ENCODE measurements around the gene PRKCG.

PRKCG gene

GRCh38 chr19:53892301-53892980, 10.4 kb downstream of the PRKCG start:
- DNase-seq (ENCODE audit: low read depth, low spot score): no peak
- H3K4me3 ChIP-seq (ENCODE audit: low read length): no peak overlapping the region

GRCh38 chr19:53892981-53893325, 11.0 kb downstream of the PRKCG start:
- no peak overlapping the region for H3K4me3 ChIP-seq (ENCODE audit: low read length)
- DNase-seq (ENCODE audit: low read depth, low spot score): no peak

- H3K4me3 ChIP-seq (ENCODE audit: low read length): no peak overlapping the region
- no peak for DNase-seq (ENCODE audit: low read depth, low spot score)
Measured at GRCh38 chr19:53894707-53895106, 12.7 kb downstream of the PRKCG start.

- H3K4me3 ChIP-seq (ENCODE audit: low read length): no peak overlapping the region
- no peak for DNase-seq (ENCODE audit: low read depth, low spot score)
Measured at GRCh38 chr19:53896682-53897081, 14.7 kb downstream of the PRKCG start.

- no peak overlapping the region for H3K4me3 ChIP-seq (ENCODE audit: low read length)
Measured at GRCh38 chr19:53897459-53897858, 15.5 kb downstream of the PRKCG start.

GRCh38 chr19:53898166-53898565, 16.2 kb downstream of the PRKCG start:
- DNase-seq (ENCODE audit: low read depth, low spot score): no peak
- no peak overlapping the region for H3K4me3 ChIP-seq (ENCODE audit: low read length)

More at GRCh38 chr19:53897459-53897858, 15.5 kb downstream of the PRKCG start:
- DNase-seq (ENCODE audit: low read depth, low spot score): no peak

- no peak overlapping the region for H3K4me3 ChIP-seq (ENCODE audit: low read length)
- no peak for DNase-seq (ENCODE audit: low read depth, low spot score)
Measured at GRCh38 chr19:53898636-53899341, 16.8 kb downstream of the PRKCG start.

GRCh38 chr19:53900191-53900860, 18.3 kb downstream of the PRKCG start:
- DNase-seq (ENCODE audit: low read depth, low spot score): no peak
- no peak overlapping the region for H3K4me3 ChIP-seq (ENCODE audit: low read length)

- peak; percentile 60 for DNase-seq (ENCODE audit: low read depth, low spot score)
- H3K4me3 ChIP-seq (ENCODE audit: low read length): no peak overlapping the region
Measured at GRCh38 chr19:53903055-53903680, 21.2 kb downstream of the PRKCG start.

- H3K4me3 ChIP-seq (ENCODE audit: low read length): no peak overlapping the region
- DNase-seq (ENCODE audit: low read depth, low spot score): no peak
Measured at GRCh38 chr19:53904909-53905308, 22.9 kb downstream of the PRKCG start.

GRCh38 chr19:53905787-53906186, 23.8 kb downstream of the PRKCG start:
- DNase-seq (ENCODE audit: low read depth, low spot score): no peak
- no peak overlapping the region for H3K4me3 ChIP-seq (ENCODE audit: low read length)

GRCh38 chr19:53906211-53907192, 24.5 kb downstream of the PRKCG start:
- DNase-seq (ENCODE audit: low read depth, low spot score): no peak
- H3K4me3 ChIP-seq (ENCODE audit: low read length): no peak overlapping the region

- no peak for DNase-seq (ENCODE audit: low read depth, low spot score)
- no peak overlapping the region for H3K4me3 ChIP-seq (ENCODE audit: low read length)
Measured at GRCh38 chr19:53907193-53907581, 25.2 kb downstream of the PRKCG start.

- no peak overlapping the region for H3K4me3 ChIP-seq (ENCODE audit: low read length)
- DNase-seq (ENCODE audit: low read depth, low spot score): no peak
Measured at GRCh38 chr19:53907690-53908089, 25.7 kb downstream of the PRKCG start.

- DNase-seq (ENCODE audit: low read depth, low spot score): no peak
Measured at GRCh38 chr19:53908106-53908934, 26.3 kb downstream of the PRKCG start.

GRCh38 chr19:53908935-53909415, 27.0 kb downstream of the PRKCG start, which contains the start of gene CACNG7:
Gene CACNG7, plus strand, starts transcription at chr19:53909278. Its CDS starts 3,554 bp downstream, at chr19:53912832.
- H3K4me3 ChIP-seq (ENCODE audit: low read length): no peak within 1 kb of the TSS
- no peak for DNase-seq (ENCODE audit: low read depth, low spot score)

More at GRCh38 chr19:53908106-53908934, 26.3 kb downstream of the PRKCG start:
- no peak overlapping the region for H3K4me3 ChIP-seq (ENCODE audit: low read length)

- no peak for DNase-seq (ENCODE audit: low read depth, low spot score)
- no peak overlapping the region for H3K4me3 ChIP-seq (ENCODE audit: low read length)
Measured at GRCh38 chr19:53909471-53910169, 27.6 kb downstream of the PRKCG start.
